ENCODE results near the gene TCF7L1.
"Not testable (repeated sequence)": the region's sequence is repeated elsewhere in the genome, so short reads cannot be mapped to it uniquely, and the experiment has no call there.

- TF ChIP-seq CTCF, POLR2A (IDR thresholded peaks at IDR 0.05): not testable (repeated sequence)
Observed at GRCh38 chr2:85329701-85330100, 196.5 kb downstream of the TCF7L1 start.

All from esophagus squamous epithelium (tissue), 4 donors.